Adrenal gland (tissue), 5 donors: Measurements from ENCODE around the gene TRIM24.

Source experiments
- POLR2A ChIP-seq, 2 donors: fragments of 450-650 bp; IDR thresholded peaks; one replicate each; pipeline ENCODE4 v1.6.1; 2017; ENCODE audit warnings: antibody characterized with exemption in 2 of 2, mild to moderate bottlenecking in 2 of 2, moderate library complexity in 1 of 2
- TF ChIP-seq, protein P1 (sequence below), 6 experiments: fragments of 450-650 bp in 4 of 6; fragments of 200-600 bp in 2 of 6; sonication (generic) in 1 of 6; IDR thresholded peaks; 1 replicate in 5 of 6; 2 replicates in 1 of 6; pipeline versions ENCODE4 v1.5.1 to v1.8.0; 2016 to 2021; ENCODE audit warnings: antibody characterized with exemption in 6 of 6, mild to moderate bottlenecking in 2 of 6, moderate library complexity in 1 of 6
- donor health status: DM: no; HTN: no; CAD: no.

GRCh38 chr7:138440460-138440859, 19.6 kb upstream of the TRIM24 start:
- TF ChIP-seq, protein P1, sequence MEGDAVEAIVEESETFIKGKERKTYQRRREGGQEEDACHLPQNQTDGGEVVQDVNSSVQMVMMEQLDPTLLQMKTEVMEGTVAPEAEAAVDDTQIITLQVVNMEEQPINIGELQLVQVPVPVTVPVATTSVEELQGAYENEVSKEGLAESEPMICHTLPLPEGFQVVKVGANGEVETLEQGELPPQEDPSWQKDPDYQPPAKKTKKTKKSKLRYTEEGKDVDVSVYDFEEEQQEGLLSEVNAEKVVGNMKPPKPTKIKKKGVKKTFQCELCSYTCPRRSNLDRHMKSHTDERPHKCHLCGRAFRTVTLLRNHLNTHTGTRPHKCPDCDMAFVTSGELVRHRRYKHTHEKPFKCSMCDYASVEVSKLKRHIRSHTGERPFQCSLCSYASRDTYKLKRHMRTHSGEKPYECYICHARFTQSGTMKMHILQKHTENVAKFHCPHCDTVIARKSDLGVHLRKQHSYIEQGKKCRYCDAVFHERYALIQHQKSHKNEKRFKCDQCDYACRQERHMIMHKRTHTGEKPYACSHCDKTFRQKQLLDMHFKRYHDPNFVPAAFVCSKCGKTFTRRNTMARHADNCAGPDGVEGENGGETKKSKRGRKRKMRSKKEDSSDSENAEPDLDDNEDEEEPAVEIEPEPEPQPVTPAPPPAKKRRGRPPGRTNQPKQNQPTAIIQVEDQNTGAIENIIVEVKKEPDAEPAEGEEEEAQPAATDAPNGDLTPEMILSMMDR (IDR thresholded peaks at IDR 0.05): no peak
- TF ChIP-seq POLR2A (IDR thresholded peaks at IDR 0.05): no peak
